Epithelial cell of prostate (primary cell): ENCODE results near the gene CDYL2.
"Not testable (repeated sequence)": the region's sequence is repeated elsewhere in the genome, so short reads cannot be mapped to it uniquely, and the experiment has no call there.

Experiments used
- DNase-seq: peaks from one replicate; pipeline ENCODE4 v3.0.0-alpha.2; 2011; ENCODE audit warnings: low read depth, low spot score
- H3K27ac ChIP-seq: fragments of 450-650 bp; 2 replicates; pipeline ENCODE4 v1.5.1; 2017; ENCODE audit warnings: mild to moderate bottlenecking

Gene CDYL2

DNA sequence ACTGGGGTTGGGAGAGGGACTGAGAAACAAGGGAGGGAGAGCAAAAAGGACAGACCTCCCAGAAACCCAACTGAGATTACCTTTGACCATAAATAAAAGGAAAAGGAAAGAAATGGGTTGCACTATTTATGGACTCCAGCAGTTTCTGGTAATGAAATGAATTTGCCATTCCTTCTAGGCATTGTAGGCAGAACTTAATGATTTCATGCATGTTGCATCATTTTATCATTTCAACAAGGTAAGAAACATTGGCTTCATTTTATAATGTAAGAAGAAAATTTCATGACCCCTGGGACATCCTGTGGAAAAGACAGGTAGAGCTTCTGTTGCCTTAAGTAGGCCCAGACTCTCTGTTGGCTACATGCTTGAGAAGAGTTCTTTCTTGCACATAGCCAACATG lies 8.2 kb upstream of the CDYL2 start:
- no peak for DNase-seq
- H3K27ac ChIP-seq, result no peak overlapping the region

DNA sequence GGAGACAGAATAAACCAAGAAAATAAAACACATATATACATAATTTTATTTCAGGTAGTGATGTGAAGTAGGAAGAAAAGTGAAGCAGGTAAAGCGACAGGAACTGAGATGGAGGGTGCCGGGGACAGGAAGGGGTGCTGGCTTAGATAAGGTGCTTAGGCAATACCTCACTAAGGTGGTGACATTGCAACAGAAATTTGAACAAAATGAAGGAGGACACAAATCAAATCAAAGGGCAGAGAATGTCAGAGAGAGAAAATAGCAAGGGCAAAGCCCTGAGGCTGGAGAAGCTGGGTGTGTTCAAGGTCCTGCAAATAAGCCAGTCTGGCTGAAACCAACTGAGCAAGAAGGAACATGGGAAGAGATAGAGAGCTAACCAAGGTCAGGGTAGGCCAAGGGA lies 5.0 kb upstream of the CDYL2 start:
- H3K27ac ChIP-seq, result no peak overlapping the region
- DNase-seq, result no peak

DNA sequence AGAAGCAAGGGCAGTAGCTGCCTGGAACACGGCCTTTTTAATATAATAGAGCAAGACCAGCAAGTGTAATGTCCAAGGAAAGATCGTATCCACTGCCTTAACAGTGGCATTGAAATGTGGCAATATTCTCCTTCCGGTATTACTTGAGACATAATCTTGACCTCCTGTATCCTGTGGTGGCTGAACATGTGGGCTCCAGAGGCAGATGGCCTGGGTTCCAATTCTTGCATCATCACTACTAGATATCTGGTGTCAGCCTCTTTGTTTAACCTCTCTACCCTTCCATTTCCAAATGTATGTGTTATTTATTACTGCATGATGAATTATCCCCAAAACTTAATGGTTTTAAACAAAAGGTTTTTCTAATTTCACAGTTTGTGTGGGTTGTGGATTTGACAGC lies 3.5 kb upstream of the CDYL2 start:
- no peak overlapping the region for H3K27ac ChIP-seq
- no peak for DNase-seq

DNA sequence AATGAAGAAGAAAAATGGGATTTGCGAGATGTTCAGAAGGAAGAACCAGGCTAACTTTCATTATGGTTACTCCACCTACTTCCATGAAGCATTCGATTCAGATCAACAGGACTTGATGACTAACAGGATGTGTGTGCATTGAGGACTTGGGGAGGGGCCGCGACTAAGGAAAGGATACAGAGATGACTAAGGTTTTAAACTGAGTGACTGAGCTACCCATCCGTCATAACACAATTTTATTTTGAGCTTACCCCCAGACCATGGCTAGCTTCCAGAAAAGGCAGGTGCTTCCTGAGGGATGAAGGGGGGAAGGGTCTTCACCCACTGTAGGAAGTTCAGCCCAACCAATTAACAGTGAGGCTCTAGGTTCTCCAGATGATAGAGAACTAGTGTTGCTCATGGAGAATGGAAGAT lies 2.5 kb upstream of the CDYL2 start:
- peak; percentile 83 for DNase-seq
- H3K27ac ChIP-seq, result peak overlapping the region; percentile 69

DNA sequence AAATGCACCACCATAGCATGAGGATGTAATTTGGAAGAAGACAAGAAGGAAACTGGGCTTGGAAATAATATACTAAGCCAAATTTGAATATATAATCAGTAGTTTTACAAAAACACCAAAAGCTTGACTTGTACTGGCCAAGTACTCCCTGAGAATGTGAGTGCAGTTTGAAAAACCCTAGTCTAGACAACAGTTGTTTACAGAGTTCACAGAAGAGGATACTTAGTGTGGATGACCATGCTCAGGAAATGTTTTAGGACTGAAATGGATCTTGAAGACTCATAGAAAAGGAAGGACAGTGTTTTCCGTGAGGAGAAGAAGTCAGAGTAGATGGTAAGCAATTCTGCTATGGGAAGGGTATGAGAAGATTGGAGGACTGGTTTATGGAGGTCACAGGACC lies 1.9 kb upstream of the CDYL2 start:
- DNase-seq, result no peak
- H3K27ac ChIP-seq, result peak overlapping the region; percentile 69

DNA sequence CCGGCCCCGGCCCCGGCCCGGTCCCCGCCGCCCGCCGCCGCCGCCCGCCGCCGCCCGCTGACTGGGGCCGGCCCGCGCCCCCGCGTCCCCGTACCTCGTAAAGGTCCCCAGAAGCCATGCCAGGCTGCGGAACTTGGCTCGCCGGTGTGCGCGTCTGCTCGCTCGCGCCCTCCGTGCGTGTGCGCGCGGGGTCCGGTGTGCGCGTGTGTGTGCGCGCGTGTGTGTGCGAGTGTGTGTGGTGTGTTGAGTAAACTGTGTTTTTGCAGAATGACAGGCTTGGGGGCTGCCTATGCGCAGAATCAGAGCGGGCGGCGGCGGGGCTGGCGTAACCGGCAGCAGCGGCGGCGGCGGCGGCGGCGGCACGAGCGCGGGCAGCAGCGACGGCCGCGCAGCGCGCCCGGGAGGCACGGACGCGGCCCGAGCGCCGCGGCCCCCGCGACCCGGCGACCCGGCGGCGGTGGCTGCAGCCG lies 307 bp downstream of the CDYL2 start:
- H3K27ac ChIP-seq, result peak overlapping the region; percentile 41
- no peak for DNase-seq

DNA sequence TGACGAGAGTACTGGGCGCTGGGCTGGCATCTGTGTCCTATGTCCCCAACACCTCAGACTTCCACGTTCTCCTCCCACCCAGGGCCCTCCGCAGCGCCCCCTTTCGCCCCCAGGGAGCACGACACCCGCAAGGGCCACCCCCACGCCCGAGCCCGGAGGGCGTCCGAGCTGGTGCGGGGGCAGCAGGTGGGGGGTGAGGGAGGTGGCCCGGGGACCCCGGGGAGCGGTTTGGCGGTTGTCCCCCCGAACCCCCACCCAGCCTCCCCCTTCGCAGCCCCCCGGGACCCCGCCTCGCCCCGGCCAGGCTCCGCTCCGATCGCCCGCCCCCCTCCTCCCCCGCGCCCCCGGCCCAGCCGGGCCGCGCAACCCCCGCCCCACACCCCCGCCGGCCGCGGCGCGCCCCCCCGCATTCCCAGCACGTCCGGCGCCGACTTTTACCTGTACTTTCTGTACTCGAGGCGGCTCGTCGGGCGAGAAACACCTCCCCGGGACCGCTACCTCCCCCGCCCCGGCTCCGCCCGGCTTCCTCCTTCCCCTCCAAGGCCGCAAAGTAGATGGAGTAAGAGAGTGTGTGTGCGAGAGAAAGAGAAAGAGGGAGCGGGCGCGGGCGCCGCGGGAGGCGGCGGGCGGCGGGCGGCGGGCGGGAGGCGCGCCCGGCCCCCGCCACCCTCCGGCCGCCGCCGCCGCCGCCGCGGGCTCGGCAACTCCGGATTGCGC lies 901 bp downstream of the CDYL2 start:
- no peak for DNase-seq
- H3K27ac ChIP-seq, result peak overlapping the region; percentile 41

DNA sequence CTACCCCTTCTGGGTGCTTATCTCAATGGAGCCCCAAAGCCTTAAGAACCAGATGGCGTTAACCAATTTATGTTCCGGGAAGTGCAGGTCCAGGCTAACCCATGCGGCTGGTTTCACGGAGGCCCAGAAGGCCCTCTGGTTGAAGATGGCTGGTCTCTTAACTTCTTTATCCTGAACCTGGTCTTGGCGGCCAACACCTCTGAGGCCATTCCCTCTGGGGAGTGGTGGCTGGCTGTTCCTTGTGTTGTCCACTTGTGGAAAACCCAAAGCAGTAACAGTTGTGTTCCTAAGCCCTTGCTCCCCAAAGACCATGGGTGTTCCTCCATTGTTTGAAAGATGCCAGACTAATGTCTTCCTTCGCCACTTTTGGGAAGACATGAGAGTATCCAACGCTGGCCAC lies 1.5 kb downstream of the CDYL2 start:
- no peak overlapping the region for H3K27ac ChIP-seq
- no peak for DNase-seq

DNA sequence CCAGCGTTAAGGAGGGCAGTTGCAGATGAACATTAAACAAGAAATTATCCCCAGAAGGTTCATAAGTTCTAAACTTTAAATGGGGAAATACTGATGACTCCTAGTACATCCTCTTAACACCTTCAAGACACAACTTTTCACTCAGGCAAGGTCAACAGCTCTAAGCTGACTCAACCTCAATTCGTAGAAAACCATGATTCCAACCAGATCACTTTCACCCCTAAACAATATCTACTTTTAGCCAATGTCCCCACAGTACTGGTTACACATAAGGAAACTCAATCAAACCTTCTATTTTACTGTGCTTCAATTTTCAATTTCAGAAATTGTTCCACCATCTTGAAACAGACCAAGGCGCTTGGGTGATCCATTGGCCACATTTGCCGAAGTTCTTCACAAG lies 2.3 kb downstream of the CDYL2 start:
- no peak overlapping the region for H3K27ac ChIP-seq
- no peak for DNase-seq

DNA sequence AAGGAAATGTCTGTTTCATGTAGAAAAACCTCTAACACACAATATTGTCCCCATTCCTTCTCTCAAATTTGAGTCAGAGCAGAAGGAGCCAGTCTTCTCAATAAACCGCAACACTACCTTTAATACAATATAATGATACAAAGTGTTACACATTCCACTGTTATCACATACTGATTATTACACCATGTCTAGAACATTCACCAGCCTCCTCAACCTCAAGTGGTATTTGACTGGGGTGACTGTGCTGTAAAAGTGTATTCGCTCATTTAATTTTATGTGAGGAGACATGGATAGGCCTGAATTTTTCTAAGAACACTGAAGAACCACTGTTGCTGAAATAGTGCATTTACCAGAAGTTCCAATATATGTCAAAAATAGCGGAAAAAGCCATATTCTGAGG lies 10.3 kb downstream of the CDYL2 start:
- no peak overlapping the region for H3K27ac ChIP-seq
- no peak for DNase-seq

DNA sequence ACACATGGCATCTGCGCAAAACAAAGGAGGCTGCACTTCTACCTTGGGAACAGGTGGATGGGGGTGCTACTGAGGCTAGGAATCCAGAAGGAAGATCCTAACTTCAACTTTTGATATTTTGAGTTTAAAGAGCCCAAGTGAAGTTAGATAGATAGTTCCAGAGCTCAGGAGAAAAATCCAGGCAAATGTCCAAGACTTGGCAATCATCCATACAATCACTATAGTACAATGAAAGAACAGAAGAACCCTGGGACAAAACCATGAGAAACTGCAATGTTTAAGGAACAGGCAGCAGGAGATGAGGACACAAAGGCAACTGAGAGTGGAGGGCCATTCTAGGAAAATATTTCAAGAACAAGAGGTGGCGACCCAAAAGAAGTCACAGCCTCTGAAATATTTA lies 12.4 kb downstream of the CDYL2 start:
- no peak for DNase-seq

DNA sequence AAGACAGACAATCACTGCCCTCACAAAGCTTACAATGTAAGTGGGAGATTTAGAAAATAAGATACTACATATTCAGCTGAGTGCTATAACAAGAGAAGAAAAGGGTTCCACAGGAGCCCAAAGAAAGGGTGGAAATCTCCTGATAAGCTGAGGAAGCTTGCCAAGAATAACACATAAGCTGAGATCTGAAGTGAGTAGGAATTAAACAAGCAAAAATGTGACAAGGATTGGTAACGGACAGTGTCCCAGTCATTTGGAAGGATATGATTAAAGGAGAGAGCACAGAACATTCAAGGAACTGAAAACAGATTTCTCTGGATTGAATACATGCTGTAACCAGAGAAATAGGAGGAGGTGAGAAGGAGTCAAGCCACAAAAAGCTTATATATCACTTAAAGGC lies 13.0 kb downstream of the CDYL2 start:
- no peak overlapping the region for H3K27ac ChIP-seq
- no peak for DNase-seq

More for the DNA sequence above, 12.4 kb downstream of the CDYL2 start:
- H3K27ac ChIP-seq, result no peak overlapping the region

DNA sequence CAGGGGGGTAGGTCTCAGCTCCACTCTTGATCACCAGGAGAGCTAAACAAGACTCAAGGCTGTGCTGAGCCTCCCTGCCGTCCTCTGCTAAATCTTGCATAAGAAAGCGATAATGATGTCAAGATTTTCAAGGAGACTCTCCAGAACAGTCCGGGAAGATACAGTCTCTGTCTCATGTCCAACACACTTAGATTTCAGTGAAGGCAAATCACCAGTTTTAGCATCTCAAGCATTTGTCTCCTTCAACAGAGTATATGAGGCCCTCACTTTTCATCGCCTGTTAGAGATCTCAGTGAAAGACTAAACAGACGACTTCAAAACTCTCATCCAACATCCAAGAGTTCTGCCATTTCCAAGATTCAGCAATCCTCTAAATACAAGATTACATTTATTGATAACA lies 13.6 kb downstream of the CDYL2 start:
- H3K27ac ChIP-seq, result no peak overlapping the region
- DNase-seq, result no peak

DNA sequence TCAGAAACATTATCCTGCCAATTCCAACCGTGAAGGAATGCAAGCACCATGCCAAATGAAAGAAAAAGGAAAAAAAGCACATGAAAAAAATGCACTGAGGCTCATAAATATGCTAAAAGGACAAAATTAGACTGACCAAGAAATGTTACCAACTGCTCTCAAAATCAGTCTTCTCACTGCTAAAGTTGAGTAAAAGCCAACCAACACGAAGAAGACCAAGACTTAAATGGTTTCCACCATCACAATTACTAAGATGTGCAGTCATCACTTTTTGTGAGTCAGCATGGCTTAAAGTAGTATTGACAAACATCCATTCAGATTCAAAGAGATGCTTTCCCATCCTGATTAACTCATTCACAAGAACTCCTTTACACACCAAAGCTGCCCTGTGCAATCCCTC lies 16.4 kb downstream of the CDYL2 start:
- H3K27ac ChIP-seq, result no peak overlapping the region
- DNase-seq, result peak; percentile 3

DNA sequence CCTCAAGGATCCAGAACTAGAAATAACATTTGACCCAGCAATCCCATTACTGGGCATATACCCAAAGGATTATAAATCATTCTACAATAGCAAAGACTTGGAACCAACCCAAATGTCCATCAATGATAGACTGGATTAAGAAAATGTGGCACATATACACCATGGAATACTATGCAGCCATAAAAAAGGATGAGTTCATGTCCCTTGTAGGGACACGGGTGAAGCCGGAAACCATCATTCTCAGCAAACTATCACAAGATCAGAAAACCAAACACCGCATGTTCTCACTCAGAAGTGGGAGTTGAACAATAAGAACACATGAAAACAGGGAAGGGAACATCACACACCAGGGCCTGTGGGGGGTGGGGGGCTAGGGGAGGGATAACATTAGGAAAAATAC lies 17.8 kb downstream of the CDYL2 start:
- not testable (repeated sequence) for H3K27ac ChIP-seq

DNA sequence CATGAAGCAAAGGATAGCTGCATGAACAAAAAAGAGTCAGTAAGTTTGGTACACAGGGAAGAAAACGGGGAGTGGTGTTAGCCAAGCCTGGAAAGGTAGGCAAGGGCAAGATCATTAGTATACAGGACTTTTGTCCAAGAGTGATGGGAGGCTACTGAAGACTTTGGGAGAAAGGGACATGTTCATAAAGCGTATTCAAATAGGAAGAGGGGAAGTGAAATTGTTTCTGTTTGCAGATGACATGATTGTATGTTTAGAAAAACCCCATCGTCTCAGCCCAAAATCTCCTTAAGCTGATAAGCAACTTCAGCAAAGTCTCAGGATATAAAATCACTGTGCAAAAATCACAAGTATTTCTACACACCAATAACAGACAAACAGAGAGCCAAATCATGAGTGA lies 19.4 kb downstream of the CDYL2 start:
- no peak for DNase-seq
- H3K27ac ChIP-seq, result no peak overlapping the region

More for the DNA sequence above, 17.8 kb downstream of the CDYL2 start:
- not testable (repeated sequence) for DNase-seq

DNA sequence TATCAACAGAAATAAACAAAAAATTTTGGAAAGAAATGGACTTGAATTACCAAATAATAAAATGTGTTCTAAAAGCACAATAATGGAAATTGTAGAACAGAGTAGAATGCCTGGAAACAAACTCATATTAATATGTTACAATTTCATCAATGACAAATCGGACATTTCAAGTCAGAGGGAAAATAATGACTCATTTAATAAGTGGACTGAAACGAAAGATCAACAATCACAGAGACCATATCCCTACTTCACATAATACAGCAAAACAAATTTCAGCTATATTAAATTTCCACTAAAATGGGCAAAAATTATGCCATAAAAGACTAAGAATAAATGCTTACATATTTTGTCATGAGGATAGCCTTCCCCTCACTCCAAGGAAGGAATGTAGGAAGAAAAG lies 25.7 kb downstream of the CDYL2 start:
- DNase-seq, result no peak
- H3K27ac ChIP-seq, result no peak overlapping the region

DNA sequence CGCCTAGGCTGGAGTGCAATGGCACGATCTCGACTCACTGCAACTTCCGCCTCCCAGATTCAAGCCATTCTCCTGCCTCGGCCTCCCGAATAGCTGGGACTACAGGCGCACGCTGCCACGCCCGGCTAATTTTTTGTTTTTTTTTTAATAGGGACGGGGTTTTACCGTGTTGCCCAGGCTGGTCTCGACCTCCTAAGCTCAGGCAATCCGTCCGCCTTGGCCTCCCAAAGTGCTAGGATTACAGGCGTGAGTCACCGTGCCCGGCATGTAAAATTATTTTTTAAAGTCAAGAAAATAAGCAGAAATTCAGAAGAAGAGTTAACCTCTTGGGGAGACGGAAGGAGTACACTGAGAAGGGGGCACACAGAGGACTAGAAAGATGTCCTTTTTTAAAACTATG lies 27.5 kb downstream of the CDYL2 start:
- no peak for DNase-seq
- no peak overlapping the region for H3K27ac ChIP-seq

DNA sequence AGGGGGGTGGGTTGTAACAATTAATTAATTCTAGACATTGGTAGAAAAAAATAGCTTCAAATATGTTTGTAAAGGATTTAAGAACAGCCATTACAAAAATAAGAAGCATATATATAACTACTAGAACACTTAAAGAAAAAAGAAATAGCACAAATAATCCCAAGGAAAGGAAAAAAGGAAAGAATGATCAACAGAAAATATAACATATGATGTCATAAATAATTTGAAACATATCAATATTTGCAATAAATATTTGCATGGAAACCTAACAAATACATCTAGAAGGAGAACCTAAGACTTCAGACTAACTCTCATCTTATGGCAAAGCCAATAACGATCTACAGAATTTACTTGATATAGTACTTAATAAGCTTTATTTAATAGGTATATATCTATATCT lies 28.9 kb downstream of the CDYL2 start:
- DNase-seq, result no peak

DNA sequence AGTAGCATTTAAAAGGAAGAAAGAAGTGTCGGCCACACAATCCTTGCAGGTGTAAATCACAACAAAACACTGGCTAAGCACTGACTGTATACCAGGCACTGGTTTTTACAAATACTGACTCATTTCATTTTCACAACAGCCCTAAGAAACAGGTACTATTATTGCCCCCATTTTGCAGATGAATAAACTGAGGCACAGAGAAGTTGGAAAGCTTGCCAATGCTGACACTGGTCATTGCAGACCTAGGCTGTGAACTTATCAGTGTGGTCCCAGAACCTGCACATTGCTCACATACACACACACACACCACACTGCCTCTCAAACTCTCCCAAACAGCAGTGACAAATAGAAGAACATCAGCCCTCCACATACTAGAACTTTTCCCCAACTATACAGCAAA lies 37.6 kb downstream of the CDYL2 start:
- H3K27ac ChIP-seq, result no peak overlapping the region

More for the DNA sequence above, 28.9 kb downstream of the CDYL2 start:
- H3K27ac ChIP-seq, result no peak overlapping the region

DNA sequence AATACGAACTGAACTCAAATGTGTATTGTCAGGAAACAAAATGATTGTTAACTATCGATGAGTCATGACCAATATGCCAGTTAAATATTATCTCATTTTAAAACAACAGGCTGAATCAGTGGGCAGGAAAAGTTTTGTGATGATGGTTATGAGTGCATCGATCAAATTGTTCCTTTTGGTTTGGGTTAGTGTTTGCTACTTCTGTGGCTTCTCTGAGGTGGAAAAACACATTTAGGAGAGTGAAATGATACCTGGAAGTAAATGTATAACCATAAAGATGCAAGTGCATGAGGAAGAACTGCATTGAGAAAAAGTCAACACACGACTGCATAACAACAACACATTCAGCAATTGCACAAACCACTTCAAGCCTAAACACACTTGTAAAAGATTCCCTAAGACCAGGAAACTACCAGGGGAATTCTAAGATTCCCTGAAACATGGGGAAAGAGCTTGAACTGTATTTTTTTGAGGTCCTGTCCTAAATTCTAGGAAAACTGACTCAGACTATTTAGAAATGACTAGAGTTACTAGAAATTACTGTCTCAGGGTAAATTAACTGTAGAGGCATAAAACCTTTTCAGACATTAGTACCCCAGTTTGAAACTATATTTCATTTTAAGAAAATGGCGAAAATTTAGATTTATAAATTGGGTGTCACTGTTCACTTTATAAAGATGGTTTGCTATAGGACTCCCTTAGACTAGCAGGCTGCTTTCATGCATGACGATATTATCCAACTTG lies 44.8 kb downstream of the CDYL2 start:
- DNase-seq, result no peak
- H3K27ac ChIP-seq, result no peak overlapping the region

More for the DNA sequence above, 37.6 kb downstream of the CDYL2 start:
- DNase-seq, result no peak

DNA sequence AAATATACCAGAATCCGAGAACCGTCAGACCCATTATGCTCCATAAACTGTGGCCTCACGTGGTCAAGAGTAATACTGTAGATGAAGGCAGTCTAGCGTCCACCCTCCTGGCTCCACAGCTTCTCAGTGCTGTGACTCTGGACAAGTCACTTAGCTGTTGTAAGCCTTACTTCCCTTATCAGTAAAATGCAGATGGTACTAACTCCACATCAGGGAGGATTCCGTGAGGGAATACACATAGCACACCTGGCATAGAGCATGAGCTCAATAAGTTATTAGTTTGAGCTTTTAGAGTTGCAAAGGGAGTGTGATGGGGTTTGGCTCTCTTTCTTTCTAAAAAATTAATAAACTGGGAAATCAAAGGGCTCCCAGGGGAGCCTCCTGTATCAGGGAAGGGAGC lies 49.9 kb downstream of the CDYL2 start:
- DNase-seq, result no peak
- no peak overlapping the region for H3K27ac ChIP-seq
